ENCODE results near the gene RBM42.

GRCh38 chr19:35644206-35644986 is 15.6 kb downstream of the RBM42 start:
- TF ChIP-seq, protein P1, sequence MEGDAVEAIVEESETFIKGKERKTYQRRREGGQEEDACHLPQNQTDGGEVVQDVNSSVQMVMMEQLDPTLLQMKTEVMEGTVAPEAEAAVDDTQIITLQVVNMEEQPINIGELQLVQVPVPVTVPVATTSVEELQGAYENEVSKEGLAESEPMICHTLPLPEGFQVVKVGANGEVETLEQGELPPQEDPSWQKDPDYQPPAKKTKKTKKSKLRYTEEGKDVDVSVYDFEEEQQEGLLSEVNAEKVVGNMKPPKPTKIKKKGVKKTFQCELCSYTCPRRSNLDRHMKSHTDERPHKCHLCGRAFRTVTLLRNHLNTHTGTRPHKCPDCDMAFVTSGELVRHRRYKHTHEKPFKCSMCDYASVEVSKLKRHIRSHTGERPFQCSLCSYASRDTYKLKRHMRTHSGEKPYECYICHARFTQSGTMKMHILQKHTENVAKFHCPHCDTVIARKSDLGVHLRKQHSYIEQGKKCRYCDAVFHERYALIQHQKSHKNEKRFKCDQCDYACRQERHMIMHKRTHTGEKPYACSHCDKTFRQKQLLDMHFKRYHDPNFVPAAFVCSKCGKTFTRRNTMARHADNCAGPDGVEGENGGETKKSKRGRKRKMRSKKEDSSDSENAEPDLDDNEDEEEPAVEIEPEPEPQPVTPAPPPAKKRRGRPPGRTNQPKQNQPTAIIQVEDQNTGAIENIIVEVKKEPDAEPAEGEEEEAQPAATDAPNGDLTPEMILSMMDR (IDR thresholded peaks at IDR 0.05): no peak
- no peak for TF ChIP-seq POLR2A (IDR thresholded peaks at IDR 0.05)

Measured in suprapubic skin (tissue), 3 donors.